Head of caudate nucleus (tissue), 42 donors: ENCODE results near the gene LIN7C.
"Not testable (repeated sequence)": the region's sequence is repeated elsewhere in the genome, so short reads cannot be mapped to it uniquely, and the experiment has no call there.

ENCODE experiments used
- DNase-seq, 42 donors: peaks; one replicate each; pipeline versions ENCODE4 v3.0.0 to v3.0.0-alpha.2; 2020 to 2021; ENCODE audit warnings: mixed read lengths in 7 of 42
- intact Hi-C: fragments of 100-400 bp; cut with DNase I; formaldehyde crosslinking; loops from one replicate; pipeline ENCODE4 v1.15.0; 2022

Gene LIN7C, protein sequence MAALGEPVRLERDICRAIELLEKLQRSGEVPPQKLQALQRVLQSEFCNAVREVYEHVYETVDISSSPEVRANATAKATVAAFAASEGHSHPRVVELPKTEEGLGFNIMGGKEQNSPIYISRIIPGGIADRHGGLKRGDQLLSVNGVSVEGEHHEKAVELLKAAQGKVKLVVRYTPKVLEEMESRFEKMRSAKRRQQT

DNA sequence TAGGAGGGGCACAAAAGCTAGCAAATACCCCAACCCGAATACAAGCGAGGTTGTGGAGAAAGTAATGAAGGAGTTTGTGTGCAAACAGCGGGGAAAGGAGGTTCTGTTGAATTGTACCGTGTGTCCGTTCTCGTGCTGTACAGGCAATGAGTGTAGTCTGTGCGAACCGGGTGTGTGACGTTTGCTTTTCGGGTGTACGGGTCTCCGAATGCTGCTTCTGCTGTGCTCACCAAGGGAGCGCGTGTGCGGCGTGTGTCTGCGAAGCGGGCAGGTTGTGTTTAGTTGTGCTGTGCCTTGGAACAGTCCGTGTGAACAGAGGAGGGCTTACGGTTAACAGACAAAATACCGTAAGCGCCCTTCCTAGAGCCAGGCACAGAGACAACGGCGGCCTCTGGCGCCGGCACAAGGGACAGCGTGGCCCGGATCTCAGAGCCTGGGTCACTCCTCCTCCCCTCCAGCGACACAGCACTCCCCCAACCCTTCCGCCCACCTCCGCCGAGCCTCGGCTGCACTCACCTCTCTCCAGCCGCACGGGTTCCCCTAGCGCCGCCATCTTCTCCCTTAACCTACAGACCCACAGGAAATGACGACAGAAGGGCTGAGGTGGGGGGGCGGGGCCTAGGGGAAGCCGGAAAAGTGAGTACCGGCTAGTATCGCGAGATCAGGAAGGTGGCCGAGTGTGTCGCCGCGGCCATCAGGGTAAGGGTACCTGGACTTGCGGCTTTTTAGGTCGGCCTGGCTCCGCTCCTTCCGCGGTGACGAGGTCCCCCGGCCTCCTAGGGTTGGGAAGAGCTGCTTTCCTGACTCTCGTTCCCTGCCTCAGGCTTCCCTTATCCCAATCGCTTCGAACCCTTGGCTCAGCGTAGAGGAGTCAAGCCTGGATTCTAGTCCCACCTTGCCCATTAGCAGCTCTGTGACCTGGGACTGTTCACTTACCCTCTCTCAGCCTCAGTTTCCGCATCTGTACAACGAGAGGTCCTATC, at the start of gene LIN7C:
Gene LIN7C, minus strand, starts transcription at position 570 of the 983 bp plus-strand sequence. Its CDS starts 17 bp downstream, at position 553.
- intact Hi-C loops: no loop called here
- DNase-seq: peak; percentile 84 to 98 (median 94)

DNA sequence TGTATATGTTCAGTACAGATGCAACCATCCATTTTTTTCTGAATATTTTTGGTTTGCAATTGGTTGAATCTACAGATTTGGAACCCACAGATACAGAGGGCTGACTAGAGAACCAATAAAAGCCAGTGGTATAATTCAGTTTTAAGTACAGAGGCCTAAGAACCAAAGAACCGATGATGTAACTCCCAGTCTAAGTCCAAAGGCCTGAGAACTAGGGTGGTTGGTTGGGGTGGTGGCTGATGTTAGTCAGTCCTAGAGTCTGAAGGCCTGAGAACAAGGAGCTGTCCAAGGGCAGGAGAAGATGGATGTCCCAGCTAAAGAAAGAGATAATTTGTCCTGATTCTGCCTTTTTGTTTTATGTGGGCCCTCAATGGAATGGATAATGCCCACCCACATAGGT, 48.7 kb upstream of the LIN7C start:
- DNase-seq: no peak
- intact Hi-C loops: no loop called here

DNA sequence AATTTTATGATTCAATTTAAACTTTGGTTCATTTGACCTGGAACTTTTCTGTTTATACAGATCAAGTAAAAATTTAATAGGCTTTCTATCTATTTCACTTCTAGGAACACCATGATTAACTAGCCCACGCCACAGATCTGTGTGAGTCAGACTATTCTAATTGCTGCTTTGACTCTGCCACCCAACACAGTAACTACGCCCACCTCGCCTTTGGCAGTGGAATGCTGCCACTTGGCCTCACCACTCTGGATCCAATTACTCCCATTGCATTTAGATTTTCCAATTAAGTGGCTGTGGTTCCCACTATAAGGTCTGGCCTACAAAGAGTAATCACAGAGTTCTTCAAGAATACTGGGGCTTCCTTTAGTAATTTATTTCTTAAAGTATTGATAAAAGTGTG, 46.6 kb upstream of the LIN7C start:
- DNase-seq: peak; percentile 14 to 91 (median 64)
- intact Hi-C loops: no loop called here

DNA sequence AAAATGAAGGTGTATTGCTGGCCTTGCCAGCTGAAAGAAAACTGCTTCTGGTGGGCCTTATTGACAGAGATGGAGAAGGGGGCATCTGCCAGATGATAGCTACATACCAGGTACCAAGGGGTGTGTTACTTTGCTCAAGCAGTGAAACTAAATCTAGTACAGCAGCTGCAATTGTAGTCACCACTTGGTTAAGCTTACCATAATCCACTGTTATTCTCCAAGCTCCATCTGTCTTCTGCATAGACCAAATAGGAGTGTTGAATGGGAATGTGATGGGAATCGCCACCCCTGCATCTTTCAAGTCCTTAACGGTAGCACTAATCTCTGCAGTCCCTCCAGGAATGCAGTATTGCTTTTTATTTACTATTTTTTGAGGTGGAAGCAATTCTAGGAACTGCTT, 45.8 kb upstream of the LIN7C start:
- intact Hi-C loops: no loop called here
- no peak for DNase-seq

DNA sequence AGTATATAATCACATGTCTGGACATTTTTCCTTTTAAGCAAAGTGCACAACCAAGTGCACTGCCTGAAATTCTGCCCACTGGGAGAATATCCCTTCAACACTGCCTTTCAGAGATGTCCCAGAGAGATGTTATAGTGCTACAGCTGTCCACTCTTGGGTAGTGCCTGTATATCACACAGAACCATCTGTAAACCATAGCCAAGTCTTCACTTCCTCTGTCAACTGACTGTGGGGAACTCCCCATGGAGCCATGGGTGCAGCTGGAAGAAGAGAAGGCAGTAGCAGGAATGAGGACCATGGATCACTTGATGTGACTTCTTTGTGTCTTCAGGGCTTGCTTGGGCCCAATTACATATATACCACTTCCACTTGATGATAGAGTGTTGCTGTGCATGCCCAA, 44.6 kb upstream of the LIN7C start:
- no peak for DNase-seq
- intact Hi-C loops: no loop called here

DNA sequence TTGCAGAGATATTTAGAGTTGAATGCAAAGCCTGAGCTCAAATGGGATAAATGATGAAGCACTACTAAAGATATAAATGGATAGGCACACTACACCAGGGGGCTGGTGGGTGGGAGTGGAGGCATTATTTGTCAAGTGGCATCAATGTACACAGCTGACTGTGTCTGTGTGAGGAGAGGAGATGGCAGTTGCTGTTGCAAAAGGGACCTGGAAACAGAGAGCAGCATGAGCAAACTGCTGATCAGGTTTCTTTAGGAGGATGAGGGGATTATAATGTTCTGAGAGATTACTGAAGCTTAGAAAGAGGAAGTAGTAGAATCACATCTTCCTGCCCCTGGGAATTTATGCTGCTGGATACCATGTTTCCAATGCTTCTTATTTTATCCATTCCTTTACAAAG, 39.4 kb upstream of the LIN7C start:
- DNase-seq: no peak
- intact Hi-C loops: no loop called here

DNA sequence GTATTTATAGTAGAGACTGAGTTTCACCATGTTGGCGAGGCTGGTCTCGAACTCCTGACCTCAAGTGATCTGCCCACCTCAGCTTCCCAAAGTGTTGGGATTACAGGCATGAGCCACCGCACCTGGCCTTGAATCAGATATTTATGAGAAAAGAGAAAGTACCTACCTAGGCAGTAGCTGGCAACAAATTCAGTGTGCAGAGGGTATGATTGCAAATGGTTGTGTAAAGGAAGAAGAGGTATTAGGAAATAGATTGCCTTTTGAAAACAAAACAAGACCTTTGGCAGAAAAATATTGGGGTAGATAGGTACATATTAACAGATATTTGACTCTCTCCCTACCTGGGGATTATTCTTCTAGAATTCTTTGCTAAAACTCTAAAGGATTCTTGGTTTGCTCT, 38.5 kb upstream of the LIN7C start:
- DNase-seq: no peak
- intact Hi-C loops: no loop called here

DNA sequence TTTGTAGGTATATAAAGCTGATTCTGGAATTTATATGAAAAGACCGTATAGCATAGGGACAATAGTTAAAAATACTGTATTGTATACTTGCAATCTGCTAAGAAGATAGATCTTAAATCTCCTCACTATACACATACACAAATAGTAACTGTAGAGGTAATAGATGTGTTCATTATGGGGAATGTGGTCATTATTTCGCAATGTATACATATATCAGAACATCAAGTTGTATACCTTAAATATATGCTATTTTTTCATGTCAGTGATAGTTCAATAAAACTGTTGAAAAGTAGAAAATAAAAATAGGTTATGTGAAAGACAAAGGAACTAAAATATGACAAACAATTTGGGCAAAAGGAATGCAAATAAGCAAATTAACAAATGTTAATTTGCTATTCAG, 35.2 kb upstream of the LIN7C start:
- intact Hi-C loops: no loop called here
- DNase-seq: no peak

DNA sequence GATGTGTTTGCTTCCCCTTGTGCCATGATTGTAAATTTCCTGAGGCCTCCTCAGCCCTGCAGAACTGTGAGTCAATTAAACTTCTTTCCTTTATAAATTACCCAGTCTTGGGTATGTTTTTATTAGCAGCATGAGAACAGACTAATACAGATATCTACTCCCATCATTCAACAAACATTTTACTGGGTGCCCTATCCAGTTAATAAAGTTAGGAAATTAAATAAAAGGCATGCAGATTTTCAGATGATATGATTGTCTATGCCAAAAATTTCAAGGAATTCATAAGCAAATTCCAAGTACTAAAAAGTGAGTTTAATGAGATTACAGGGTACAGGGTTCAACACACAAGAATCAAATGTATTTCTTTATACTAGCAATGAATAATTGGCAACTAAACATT, 33.5 kb upstream of the LIN7C start:
- intact Hi-C loops: no loop called here
- no peak for DNase-seq

DNA sequence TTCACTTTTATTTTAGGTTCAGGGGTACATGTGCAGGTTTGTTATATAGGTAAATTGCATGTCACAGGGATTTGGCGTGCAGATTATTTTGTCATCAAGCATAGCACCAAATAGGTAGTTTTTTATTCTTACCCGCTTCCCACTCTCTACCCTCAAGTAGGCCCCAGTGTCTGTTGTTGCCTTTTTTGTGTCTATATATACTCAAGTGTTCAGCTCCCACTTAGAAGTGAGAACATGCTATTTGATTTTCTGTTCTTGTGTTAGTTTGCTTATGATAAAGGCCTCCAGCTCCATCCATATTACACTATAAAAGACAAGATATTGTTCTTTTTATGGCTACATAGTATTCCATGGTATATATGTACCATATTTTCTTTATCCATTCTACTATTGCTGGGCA, 28.5 kb upstream of the LIN7C start:
- no peak for DNase-seq
- intact Hi-C loops: no loop called here

DNA sequence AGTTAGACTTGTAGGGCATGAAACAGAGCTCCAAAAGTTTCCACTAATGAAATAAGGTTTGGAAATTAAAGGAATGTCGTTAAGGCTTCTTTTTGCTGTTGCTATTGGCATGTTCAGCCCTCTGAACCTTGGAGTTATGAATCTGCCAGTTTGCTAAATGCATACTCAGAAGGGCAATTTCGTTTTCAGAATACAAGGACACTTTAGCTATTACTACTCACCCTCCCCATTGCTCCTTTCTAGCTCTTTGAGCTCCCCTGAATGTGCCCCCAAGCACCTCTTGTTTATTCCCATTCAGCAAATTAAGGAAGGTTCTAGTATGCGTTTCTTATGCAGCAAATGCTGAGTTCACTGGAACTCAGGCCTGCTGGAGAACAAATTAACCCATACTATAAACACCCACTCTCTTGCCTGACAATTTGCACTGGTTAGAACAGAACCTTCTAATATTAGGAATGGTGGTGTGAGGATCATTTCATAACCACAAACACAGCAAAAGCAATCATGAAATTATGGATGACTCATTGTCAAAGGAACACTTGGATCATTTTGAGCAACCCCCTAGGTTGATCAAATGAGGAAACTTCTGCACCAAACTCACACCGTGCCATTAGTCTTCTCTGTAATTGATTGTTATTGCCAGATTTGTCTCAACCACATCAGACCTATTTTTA, 26.2 kb upstream of the LIN7C start:
- intact Hi-C loops: no loop called here
- DNase-seq: no peak

DNA sequence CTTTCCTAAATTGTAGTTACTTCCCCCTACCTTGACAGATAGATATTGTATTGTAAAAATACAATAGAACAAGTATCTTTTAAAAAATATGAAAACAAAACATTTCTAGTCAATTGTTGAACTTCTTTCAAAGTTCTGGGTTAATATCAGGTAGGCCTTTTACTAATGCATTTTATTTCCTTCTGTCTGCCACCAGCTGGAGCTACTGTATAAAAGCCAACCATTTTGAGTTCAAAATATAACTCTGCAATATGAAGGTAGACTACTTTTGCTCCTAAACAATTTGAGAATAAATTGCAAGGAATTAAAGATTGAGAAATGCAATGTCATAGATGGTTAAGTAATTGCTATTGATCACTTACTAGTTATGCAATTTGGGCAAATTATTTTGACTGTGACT, 22.1 kb upstream of the LIN7C start:
- intact Hi-C loops: no loop called here
- DNase-seq: no peak

DNA sequence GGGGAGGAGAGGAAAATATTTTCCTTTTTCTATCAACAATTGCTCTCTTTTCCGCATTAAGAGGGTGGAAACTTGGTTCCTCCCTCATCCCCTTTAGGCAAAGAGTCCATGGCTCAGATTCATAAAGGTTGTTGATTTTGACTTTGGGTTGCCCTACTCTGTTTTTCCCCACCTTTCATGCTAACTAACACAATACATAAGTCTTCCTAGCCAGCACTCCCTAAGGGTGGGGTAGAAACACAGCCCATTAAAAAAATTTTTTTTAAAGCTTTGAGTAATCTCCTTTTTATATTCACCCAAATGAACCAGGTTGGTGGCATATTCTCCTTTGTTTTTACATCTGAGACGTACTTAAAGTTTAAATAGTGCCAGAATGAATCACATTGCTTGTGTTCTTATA, 20.0 kb upstream of the LIN7C start:
- no peak for DNase-seq
- intact Hi-C loops: no loop called here

DNA sequence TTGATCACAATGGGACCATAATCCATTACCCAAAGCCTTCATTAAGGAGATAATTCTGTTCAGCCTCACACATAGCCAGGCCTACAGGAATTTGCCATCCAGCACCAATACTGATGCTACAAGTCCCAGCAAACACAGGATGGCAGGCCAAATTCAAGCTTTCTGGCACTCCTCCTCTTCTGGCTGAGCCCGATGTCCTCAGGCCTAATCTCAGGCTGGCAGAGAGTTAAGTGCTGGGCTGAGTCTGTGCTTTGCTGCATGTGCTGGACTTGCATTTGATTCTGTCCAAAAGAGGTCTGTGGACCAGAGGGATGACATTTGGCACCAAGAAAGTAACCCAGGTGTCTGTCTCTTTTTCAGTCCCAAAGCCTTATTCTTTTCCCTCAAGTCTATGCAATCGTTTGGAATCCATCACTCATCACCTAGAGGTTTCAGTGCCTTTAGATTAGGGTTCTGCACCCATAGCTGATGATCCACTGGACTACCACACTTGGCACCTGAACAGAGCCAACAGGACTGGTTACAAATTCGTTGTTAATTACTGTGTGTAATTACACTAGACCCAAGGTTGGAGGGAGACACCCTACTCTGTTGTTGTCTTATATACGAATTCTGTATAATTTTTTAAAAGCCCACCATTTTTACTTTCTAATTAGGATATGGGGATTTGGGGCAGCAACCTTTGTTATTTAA, 19.4 kb upstream of the LIN7C start:
- intact Hi-C loops: no loop called here

DNA sequence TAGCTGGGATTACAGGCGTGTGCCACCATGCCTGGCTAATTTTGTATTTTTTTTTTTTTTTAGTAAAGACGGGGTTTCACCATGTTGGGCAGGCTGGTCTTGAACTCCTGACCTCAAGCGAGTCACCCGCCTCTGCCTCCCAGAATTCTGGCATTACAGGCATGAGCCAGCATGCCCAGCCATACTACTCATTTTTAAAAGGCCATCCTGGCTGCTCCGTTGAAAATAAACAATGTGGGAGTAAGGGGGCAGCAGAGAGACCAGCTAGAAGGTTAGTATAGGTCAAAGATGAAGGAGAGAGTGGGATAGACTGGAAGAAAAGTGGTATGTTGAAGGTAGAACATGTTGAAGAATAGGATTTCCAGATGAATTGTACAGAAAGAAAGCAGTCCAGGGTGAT, 17.6 kb upstream of the LIN7C start:
- intact Hi-C loops: no loop called here
- no peak for DNase-seq

More for the DNA sequence above, 19.4 kb upstream of the LIN7C start:
- no peak for DNase-seq

DNA sequence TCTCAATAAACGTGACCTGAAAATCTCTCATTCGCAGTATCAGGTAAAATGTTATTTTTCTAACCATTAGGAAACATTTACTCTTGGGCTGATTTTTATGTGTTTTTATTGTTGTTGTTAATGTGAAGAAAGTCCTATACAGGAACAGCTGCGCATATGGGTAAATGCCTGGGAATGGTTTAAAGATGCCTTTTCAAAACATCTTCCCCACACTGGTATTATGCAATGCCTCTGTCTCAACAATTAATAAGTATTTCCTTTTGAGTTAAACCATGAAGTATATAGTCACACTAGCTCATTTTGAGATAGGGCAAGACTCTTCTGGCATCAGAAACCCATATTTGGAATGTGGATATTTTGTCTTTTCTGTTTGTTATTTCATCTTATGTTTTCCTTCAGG, 13.7 kb upstream of the LIN7C start:
- intact Hi-C loops: no loop called here
- DNase-seq: no peak

DNA sequence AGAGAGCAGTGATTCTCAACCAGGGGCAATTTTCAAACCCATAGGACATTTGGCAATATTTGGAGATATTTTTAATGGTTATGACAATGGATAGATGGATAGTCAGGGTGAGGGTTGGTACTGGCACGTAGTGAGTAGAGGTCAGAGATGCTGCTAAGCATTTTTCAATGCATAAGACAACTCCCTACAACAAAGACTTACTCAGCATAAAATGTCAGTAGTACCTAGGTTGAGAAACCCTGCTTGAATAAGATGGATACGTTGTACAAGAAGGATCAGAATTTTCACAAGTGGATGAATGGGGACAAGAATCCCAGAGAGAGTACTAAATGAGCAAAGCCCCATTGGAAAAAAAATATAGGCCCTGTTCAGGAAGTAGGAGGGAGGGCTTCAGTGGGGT, 11.9 kb upstream of the LIN7C start:
- intact Hi-C loops: no loop called here
- no peak for DNase-seq

DNA sequence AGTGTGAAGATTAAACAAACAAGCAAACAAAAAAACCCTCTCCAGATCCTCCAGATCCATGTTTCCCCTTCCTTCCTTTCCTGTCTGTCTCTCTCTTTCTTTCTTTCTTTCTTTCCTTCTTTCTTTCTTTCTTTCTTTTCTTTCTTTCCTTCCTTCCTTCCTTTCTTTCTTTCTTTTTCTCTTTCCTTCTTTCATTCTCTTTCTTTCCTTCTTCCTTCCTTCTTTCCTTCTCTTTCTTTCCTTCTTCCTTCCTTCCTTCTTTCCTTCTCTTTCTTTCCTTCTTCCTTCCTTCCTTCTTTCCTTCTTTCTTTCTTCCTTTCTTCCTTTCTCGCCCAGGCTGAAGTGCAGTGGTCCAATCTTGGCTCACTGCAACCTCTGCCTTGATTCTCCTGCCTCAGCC, 10.9 kb upstream of the LIN7C start:
- intact Hi-C loops, DNase-seq: not testable (repeated sequence)

DNA sequence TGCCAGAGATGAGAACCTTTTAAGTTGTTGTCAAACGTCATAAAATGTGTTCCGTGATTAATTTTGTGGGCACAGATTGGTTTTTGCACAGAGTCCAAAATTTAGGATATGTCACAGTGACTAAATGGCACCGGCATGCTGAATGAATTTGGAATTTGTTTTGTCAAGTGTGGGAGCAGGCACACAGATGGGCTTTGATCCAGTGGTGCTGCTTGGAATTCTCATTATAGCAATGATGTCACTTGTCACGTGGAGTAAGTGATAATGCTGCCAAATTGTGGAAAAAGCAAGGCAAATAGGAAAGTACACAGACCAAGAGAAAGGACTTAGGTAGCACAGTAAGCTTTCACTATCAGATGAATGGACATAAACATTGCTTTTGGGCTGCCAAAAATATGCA, 8.0 kb upstream of the LIN7C start:
- peak in 1 of 42 donors; percentile 15 for DNase-seq
- intact Hi-C loops: no loop called here

DNA sequence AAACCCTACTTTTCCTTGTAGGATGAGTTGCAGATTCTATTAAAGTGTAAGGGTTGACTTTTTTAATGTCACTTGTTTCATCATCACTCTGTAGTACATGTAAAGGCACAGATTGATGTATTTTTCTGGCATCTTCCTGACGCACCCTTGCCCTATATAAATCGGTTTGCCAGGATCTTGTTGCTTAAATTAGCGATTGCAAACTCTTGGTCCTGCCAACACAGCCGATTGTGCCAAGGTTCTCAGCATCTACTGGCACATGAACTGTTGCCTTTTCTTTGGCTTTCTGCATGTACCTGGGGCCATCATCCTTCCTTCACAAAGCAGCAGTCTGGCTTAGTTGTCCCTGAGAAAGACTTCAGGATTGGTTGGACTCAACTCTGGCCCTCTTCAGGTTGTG, 7.5 kb upstream of the LIN7C start:
- DNase-seq: no peak
- intact Hi-C loops: no loop called here
